ENCODE measurements around the gene ZSCAN20. TPM values are rescaled to one million over a fixed set of nuclear protein-coding genes. Genes with fewer than 3 reads are reported as not detected.

The ZSCAN20 gene
- total and polyA plus RNA-seq, 9 of the 15 experiments (the other 6 are each of a cell fraction or from before 2014, with no cell fraction given) = 0.36 to 3.3 (median 2.0) TPM

DNA sequence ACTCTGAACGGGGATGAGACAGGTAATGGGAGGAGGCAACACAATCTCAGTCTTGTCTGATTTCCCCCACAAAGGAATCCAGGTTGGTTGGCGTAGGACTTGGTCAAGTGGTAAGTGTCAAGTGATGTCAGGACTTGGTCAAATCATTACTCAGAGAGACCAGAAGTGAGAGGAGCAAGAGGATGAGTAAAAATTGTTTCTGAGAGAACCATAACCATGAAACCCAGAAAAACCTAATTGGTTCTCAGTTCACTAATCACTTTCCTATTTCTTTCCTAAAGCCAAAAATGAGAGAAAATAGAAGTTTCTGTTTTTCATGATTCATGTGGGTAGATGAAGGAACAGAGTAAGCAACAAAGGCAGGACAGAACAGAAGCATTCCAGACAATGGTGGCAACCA lies 46.5 kb upstream of the ZSCAN20 start:
- FAIRE-seq = no peak
- no peak overlapping the region for H3K4me3 ChIP-seq
- 15% methylated on average over 2 of the region's 2 CpGs for whole genome bisulfite sequencing (ENCODE audit: insufficient coverage, low coverage, missing lambda C conversion rate)
- no peaks in the 10 kb centered on the region for H3K9me1 ChIP-seq (ENCODE audit: control insufficient read depth, insufficient read depth, low read length)
- H3K27ac ChIP-seq (ENCODE audit: extremely low read depth, low read depth, low read length) = no peak overlapping the region
- H3K4me2 ChIP-seq (ENCODE audit: insufficient read depth, low read length) = no peak overlapping the region
- H3K36me3 ChIP-seq (ENCODE audit: control insufficient read depth, insufficient read depth, low read length) = no peaks in the 10 kb centered on the region
- no peak overlapping the region for H3K9ac ChIP-seq (ENCODE audit: insufficient read depth in 1 of 2, low read depth in 2 of 2, low read length in 2 of 2)
- no peak overlapping the region for H2AFZ ChIP-seq (ENCODE audit: low read depth, low read length)
- POLR2A ChIA-PET = no interaction called here
- H4K20me1 ChIP-seq (replicated peaks; ENCODE audit: control insufficient read depth, insufficient read depth, low read length) = peaks cover 7% of the 10 kb centered on the region; the same call in 1 of the 2 replicates
- in situ Hi-C loops (cut with MboI) (no loop called here), intact Hi-C loops (cut with micrococcal nuclease) (no loop called here)
- H3K27me3 ChIP-seq (ENCODE audit: control insufficient read depth in 2 of 2, insufficient read depth in 2 of 2, low read length in 2 of 2) = peaks cover 24 to 26% of the 10 kb centered on the region in 2 experiments
- no TSS peak for BruUV-seq (replicated peaks)
- ATAC-seq = no peak
- CTCF ChIA-PET (ENCODE audit: low intra/inter-chr PET ratio) = no interaction called here
- TF ChIP-seq NONO (IDR thresholded peaks at IDR 0.05; ENCODE audit: low read depth in 2 of 2, low read length in 1 of 2) (no peak), MCM7 (IDR thresholded peaks at IDR 0.05) (no peak), MLX (CRISPR knock-in tag; conservative IDR thresholded peaks at IDR 0.05) (no peak), ZNF175 (CRISPR knock-in tag; IDR thresholded peaks at IDR 0.05; ENCODE audit: low read depth) (no peak), KAT8 (IDR thresholded peaks at IDR 0.05; ENCODE audit: low read depth) (no peak), FOXP4 (CRISPR knock-in tag; IDR thresholded peaks at IDR 0.05; ENCODE audit: borderline replicate concordance) (no peak), SMARCA5 (IDR thresholded peaks at IDR 0.05) (no peak), HDGF (IDR thresholded peaks at IDR 0.05) (no peak), NR1H2 (CRISPR knock-in tag; IDR thresholded peaks at IDR 0.05) (no peak), SIX5 (IDR thresholded peaks at IDR 0.05; ENCODE audit: borderline replicate concordance in 1 of 2, insufficient read depth in 1 of 2, low read depth in 1 of 2, low read length in 2 of 2) (no peak), ZKSCAN1 (IDR thresholded peaks at IDR 0.05; ENCODE audit: low read depth, low read length) (no peak), POLR2B (IDR thresholded peaks at IDR 0.05; ENCODE audit: low read depth, partially characterized antibody) (no peak), ZNF785 (CRISPR knock-in tag; IDR thresholded peaks at IDR 0.05) (no peak), DACH1 (IDR thresholded peaks at IDR 0.05; ENCODE audit: partially characterized antibody) (no peak), ZNF232 (CRISPR knock-in tag; IDR thresholded peaks at IDR 0.05) (no peak)
- TF ChIP-seq, protein P1, sequence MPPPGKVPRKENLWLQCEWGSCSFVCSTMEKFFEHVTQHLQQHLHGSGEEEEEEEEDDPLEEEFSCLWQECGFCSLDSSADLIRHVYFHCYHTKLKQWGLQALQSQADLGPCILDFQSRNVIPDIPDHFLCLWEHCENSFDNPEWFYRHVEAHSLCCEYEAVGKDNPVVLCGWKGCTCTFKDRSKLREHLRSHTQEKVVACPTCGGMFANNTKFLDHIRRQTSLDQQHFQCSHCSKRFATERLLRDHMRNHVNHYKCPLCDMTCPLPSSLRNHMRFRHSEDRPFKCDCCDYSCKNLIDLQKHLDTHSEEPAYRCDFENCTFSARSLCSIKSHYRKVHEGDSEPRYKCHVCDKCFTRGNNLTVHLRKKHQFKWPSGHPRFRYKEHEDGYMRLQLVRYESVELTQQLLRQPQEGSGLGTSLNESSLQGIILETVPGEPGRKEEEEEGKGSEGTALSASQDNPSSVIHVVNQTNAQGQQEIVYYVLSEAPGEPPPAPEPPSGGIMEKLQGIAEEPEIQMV (tag; conservative IDR thresholded peaks at IDR 0.05; ENCODE audit: low read depth) = no peak
- TF ChIP-seq, protein P2, sequence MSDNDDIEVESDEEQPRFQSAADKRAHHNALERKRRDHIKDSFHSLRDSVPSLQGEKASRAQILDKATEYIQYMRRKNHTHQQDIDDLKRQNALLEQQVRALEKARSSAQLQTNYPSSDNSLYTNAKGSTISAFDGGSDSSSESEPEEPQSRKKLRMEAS (CRISPR knock-in tag; IDR thresholded peaks at IDR 0.05) = no peak
- H3K9me3 ChIP-seq (replicated peaks; ENCODE audit: control insufficient read depth, insufficient read depth, low read depth, low read length) = no peaks in the 10 kb centered on the region
- no peak for DNase-seq (ENCODE audit: extremely low read depth in 1 of 4, low spot score in 3 of 4)
- H3K79me2 ChIP-seq (ENCODE audit: control insufficient read depth, insufficient read depth, low read length) = no peaks in the 10 kb centered on the region
- peaks cover 0 to 9% of the 10 kb centered on the region in 2 experiments; a peak in 2 of 5 replicates for H3K4me1 ChIP-seq (replicated peaks in 1 of 2; ENCODE audit: control insufficient read depth in 2 of 2, insufficient read depth in 2 of 2, low read length in 2 of 2)

All from K562 (cell line).